NCI-H2227 treated with DMSO at 0.1 percent for 48 hours (cell line): ENCODE measurements around the gene DLEC1.

Experiments used
- DNase-seq: peaks from one replicate; lab custom pipeline; 2025; lab: John Stamatoyannopoulos, UW

Gene DLEC1

GRCh38 chr3:38108649-38109579, 69.9 kb downstream of the DLEC1 start:
- DNase-seq = no peak

DNA sequence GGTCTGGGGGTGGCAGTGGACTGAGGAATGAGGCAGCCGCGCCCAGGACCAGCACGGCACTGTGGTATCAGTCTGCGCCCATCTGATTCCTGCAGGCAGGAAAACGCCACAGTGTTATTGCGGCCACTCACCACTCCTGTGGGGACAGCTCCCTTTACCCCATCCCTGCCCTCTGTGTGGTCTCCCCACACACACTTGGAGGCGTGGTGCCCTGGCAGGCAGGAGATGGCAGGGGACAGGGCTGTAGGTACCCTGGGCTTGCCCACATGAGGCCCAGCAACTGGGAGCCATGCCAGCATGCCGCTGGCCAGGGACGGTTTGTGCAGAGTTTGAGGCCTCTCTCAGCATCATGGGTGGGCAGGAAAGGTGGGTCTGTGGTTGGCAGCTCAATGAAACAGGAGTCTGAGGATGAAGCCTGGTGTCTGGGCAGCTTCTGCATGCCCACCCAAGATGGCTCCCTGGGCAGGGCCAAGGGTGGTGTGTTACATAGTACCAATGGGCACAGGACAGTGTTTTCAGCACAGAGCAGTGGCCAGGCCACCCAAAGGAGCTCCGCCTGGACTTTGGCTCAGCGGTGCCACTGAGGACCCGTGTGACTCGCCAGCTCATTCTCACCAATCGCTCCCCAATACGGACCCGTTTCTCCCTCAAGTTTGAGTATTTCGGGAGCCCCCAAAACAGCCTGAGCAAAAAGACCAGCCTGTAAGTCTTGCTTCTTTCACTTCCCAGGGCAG, 70.7 kb downstream of the DLEC1 start:
- no peak for DNase-seq

DNA sequence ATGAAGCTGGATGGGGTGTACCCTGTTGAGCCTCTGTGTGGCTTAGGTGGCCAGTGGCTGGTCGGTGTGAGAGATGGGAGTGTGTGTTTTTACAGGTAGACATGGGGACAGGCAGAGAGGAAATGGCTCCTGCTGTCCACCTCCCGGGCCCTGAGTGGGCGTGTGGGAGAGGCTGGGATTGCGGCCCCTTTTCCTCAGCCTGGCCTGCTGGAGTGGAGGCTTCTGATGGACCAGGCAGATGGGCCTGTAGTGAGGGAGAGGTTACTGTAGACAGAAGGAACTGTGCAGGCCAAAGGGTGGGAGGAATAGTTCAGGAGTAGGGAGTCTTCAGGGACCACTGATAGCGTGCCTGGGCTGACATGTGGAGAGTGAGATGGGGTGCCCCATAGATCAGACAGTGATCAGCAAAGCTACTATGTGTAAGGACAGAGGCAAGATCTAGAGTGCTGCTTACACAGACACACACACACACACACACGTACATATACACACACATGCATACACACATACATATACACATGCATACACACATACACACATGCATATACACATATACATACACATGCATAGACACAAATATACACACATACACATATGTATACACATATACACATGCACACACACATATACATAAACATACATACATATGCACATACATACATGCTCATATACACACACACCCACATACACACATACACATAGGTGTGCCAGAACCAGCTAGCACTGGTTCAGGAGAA, 71.5 kb downstream of the DLEC1 start:
- DNase-seq = no peak

GRCh38 chr3:38111201-38111600, 72.2 kb downstream of the DLEC1 start:
- no peak for DNase-seq

GRCh38 chr3:38111696-38112377, 72.8 kb downstream of the DLEC1 start:
- no peak for DNase-seq

DNA sequence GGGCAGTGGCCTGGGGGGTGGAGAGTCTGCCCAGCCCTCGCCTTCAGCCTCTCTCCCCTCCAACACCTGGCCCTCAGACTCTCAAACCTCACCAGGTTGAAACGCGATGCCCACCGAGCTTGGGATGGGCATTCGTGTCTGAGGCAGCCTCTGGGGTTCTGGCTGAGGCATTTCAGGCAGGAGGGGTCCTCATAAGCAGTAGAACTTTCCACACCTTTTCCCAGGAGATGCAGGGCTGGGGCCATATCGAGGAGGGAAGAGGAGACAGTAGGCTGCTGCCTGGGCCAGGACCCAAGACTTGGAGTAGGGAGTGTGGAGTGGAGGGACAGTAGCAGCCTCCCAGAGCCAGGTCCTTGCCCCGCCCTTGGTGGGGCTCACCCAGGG, 73.4 kb downstream of the DLEC1 start:
- no peak for DNase-seq

- no peak for DNase-seq
Observed at GRCh38 chr3:38114052-38114874, 75.3 kb downstream of the DLEC1 start.

DNA sequence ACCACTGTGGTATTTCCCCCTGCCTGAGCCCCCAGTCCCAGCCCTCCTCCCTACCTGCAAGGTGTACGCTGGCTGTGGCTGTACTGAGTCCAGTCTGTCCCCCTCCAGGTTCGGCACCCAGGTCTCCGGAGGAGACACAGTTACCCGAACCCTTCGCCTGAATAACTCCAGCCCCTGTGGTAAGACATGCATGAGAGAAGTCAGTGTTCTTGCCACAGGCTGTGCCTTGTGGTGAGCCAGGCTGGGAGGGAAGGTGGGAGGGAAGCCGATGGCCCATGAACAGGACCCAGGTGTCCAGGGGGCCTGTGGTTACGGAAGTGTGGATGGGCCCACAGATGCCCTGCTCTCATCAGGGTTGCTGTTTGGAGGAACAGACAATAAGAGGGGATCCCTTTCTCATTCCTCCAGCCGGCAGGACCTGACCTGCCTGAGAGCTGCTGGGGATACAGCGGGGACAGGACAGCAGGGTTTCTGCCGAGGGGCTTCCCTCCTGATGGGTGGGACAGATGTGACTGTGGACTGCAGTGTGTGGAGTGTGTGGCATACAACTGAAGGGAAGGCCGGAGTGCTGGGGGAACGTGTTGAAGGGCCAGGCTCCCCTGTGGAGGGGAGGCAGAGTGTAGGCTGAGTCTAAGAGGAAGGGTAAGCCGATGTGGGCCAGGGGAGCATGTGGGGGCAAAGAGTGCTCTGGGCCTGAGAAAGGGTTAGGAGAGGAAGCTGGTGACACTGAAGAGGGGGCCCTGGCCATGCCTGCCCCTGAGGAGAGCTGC, 76.1 kb downstream of the DLEC1 start:
- DNase-seq = no peak

DNA sequence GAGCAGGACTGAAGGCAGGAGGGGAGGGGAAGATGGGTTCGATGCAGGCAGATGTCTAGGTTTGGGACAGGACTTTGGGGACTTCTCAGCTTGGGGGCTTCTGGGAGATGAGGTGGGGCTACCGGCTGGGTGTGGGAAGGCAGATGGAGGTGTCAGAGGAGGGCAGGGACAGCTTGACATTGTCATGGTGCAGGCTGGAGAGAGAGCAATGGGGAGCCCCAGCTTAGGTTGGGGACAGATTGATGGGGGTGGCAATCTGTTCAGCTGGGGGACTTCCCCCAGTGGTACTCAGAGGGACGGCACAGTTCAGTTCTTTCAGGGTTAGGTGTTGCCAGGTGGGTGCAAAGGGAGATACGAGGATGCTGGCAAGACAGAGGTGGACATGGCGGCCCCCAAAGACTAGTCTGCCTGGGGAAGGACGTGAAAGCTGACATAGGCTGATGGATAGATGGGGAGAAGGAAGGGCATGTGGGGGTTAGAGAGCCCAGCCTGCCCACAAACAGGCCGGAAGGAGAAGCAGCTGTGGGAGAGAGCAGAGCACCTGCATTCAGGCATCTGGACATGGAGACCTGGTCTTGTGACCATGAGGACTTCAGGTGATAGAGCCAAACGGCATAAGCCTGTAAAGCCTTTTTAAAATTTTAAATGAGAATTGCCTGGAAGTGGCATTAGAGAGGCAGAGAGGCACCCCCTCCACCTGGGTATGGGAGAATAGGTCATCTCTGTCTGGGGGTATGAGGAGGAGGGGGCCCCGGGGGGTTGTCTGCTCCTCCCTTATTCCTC, 76.8 kb downstream of the DLEC1 start:
- DNase-seq = no peak

DNA sequence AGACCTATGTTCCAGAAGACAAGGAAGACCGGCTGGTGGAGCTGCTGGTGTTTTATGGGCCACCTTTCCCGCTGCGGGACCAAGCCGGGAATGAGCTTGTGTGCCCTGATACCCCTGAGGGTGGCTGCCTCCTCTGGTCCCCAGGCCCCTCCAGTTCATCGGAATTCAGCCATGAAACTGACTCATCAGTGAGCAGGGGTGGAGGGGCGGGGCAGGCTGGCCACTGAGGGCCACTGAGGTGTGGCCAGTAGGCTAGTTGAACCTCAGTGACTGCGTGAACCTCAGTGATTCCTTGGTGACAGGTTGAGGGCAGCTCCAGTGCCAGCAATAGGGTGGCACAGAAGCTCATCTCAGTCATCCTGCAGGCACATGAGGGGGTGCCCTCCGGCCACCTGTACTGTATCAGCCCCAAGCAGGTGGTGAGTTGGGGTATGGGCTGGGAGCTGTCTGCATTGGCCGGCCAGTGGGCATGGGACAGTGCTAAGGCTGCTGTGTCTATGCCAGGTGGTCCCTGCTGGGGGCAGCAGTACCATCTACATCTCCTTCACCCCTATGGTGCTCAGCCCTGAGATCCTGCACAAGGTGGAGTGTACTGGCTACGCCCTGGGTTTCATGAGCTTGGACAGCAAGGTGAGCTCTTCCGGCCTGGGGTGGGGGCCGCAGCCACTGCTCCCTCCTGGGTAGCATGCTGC, 77.6 kb downstream of the DLEC1 start:
- DNase-seq = no peak

DNA sequence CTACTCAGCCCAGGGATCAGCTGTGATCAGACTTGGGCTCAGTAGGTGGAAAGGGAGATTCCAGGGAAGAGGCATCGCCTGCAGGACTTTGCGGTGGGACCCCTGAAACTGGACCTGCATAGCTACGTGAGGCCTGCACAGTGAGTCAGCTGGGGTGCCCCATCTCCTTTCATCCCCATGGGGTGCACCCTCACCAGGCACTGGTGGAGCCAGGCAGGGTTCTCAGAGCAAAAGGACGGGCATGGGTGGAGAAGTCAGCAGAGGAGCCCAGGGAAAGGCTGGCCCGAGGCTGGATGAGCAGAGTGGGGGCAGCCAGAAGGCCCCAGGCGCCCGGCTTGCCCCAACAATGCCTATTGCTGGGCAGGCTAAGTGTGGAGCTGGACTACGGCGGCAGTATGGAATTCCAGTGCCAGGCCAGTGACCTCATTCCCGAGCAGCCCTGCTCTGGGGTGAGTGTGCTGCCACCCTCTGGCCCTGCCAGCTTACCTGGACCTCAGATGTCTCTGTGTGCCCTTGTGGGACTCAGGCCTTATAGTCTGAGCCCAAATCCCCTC, 78.2 kb downstream of the DLEC1 start:
- no peak for DNase-seq

- DNase-seq = no peak
Observed at GRCh38 chr3:38117748-38118420, 78.9 kb downstream of the DLEC1 start.

DNA sequence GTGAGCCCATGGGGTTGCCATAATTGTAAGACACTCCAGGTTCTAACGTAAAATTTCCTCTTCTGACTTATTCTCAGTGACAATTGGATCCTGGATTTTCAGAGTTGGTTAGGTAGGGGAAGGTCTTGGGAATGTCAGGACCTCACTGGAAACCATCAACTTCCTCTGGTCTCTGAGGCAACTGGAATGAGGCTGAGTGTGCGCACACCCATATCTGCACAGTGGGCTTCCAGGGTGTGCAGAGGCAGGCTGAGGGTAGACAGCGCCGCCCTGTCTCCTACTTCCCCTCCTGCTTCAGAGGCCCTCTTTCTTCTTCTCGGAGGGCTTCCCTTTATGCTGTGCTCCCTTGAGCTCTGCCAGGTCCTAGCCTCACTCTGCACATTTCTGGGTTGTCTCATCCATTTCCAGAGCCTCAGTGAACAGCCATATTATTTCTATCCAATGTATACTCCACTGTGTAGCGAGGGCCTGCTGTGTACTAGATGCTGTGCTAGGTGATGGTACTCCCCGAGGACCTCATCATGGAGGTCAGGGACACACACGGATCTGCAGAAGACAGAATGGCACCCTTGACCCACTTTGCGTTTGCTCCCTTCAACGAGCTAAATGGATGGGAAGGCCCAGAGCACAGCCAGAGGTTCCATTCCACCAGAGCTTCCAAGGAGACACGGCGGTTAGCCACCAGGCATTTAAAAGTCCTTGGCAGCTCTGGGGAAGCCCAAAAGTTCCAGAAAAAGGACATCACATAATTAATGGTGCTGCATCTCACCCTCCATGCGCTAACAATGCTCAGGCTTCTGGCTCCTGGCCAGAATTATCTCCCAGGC, 79.6 kb downstream of the DLEC1 start:
- DNase-seq = no peak

GRCh38 chr3:38119248-38119544, 80.2 kb downstream of the DLEC1 start:
- no peak for DNase-seq

DNA sequence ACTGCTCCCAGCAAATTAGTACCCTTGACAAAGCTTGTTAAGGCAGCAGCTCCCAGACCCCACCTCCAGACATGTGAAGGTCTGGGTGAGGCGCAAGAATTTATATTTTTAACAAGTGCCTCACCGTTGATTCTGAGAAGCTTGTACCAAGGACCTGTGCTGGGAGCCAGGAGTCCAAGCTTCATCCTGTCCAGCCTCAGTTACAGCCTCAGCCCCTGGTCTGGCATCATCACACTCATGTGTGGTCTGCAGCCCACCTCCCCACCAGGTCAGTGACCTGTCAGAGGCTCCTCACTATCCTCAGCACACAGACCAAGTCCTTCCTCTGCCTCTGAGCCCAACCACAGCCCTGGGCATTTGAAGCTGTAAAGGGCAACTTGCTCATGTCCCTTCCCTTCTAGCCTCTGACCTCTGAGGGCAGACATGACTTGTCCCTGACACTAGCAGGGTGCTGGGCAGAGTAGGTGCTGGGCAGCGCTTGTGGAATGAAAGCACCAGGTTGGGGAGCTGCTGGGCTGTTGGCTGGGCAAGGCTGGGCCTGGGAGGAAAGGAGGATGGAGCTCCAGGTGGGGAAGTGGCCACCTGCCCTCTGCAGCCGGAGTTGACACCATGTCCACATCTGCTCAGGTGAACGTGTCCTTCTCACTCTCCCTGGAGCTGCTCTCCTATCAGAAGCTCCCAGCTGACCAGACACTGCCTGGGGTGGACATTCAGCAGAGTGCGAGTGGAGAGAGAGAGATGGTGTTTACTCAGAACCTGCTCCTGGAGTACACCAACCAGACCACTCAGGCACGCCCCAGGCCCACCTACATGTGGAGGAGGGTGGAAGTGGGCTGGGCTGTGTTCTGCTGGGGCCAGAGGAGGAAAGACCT, 81.0 kb downstream of the DLEC1 start:
- no peak for DNase-seq

- DNase-seq = no peak
Observed at GRCh38 chr3:38120693-38121450, 81.9 kb downstream of the DLEC1 start.
